ENCODE measurements around the gene FAM83E.

Gene FAM83E

GRCh38 chr19:48617146-48617937 is 2.5 kb upstream of the FAM83E start:
- peak overlapping the region; percentile 62 to 86 (median 71) for H3K4me3 ChIP-seq
- H3K27ac ChIP-seq = peak overlapping the region in 16 of 21 experiments; percentile 24 to 96 (median 88)

DNA sequence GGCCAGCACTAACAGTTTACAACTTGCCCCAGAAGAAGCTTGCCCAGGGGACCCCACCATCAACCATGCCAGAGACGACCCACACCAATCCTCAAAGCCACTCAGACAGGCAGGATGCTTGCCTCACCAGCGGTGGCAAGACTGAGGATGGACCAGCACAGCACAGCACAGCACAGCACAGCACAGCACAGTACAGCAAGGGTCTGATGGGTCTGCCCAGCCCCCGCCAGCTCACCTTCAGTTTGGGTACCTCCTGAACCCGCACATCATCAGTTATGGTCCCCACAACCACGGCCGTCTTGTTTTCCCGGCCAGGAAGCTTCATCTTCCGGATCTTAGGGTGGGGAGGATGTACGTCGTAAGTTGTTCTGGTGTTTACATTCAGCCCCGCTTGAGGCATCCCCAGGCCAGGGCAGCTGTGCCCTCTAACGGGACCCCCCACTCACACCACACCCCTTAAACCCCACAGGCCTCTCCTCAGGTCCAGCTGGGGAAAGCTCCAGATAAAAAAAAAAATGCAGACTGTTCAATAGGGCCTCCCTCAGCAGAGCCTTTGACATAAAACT is 1.7 kb upstream of the FAM83E start:
- peak overlapping the region in 10 of 21 experiments; percentile 8 to 96 (median 84) for H3K27ac ChIP-seq
- peak overlapping the region in 3 of 7 experiments; percentile 71 to 86 (median 80) for H3K4me3 ChIP-seq

DNA sequence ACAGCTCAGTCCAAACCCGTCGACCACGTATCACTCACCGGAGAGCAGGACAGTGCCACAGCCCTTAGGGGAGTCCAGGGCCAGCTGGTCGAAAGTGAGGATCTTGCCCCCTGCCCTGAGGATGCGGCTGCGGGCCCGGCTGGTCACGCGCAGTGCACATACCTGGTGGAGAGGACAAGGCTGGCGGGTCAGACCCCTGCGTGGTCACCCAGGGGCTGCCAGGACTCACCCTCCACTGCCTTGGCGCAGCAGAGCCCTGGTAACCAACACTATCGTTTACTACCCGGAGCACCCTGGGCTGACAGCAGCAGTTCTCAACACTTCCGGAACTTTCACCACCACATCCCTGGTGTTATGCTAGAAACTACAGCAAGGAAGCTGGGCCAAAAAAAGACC is 1.2 kb upstream of the FAM83E start:
- H3K27ac ChIP-seq = peak overlapping the region in 10 of 21 experiments; percentile 0 to 96 (median 30)
- peak overlapping the region in 1 of 7 experiments; percentile 2 for H3K4me3 ChIP-seq

GRCh38 chr19:48615231-48616040 is 560 bp upstream of the FAM83E start:
- H3K4me3 ChIP-seq = no peak overlapping the region
- H3K27ac ChIP-seq = peak overlapping the region in 11 of 21 experiments; percentile 0 to 96 (median 46)

DNA sequence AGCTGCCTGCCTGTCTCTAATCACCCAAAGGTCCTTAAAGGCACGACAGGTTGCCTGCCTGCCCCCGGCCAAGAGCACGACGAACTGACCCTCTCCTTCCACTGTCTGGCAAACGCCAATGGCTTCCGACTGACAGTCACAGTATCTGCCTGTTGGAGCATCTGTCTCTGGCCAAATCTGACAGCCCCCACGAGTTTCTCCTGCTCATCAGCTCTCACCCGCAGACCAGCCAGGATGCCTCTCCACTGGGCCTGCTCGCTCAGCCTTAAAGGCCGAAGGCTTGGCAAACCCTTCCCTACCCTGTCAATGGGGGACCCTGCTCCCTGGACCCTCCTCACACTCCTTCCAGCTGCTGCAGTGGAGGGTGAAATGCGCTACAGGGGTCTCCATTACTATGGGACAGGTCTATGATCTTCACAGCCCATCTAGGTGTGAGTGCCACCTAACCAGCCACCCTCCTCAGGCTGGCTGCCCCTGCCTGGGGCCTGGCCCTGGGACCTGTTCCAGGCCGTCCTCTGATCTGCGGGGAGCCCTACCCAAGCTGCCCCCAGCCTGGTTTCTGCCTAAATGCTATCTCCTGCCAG is 932 bp downstream of the FAM83E start:
- Histone ChIP-seq H3K27ac (peak overlapping the region in 12 of 21 experiments; percentile 27 to 76 (median 50)), H3K4me3 (no peak overlapping the region)

GRCh38 chr19:48613024-48613851 is 1.6 kb downstream of the FAM83E start:
- Histone ChIP-seq H3K4me3 (no peak overlapping the region), H3K27ac (peak overlapping the region in 1 of 21 experiments; percentile 12)

DNA sequence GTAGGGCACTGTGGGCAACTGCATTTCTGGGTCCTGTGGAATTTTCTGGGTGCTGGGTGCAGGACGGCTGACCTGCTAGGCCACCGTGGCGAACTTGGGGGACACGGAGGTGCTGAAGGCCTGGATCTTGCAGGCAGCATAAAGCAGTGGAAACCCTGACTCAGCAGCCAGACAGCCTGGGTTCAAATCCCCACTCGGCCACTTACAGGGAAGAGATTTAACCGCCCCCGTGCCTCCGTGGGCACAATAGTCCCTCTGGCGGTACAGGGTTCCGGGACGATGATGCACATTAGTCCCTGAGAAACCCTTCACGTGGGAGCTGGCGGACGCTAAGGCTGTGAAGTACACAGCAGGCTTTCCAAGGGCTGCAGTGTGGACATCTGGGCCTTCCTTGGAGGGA is 3.0 kb downstream of the FAM83E start:
- Histone ChIP-seq H3K4me3 (no peak overlapping the region), H3K27ac (no peak overlapping the region)

DNA sequence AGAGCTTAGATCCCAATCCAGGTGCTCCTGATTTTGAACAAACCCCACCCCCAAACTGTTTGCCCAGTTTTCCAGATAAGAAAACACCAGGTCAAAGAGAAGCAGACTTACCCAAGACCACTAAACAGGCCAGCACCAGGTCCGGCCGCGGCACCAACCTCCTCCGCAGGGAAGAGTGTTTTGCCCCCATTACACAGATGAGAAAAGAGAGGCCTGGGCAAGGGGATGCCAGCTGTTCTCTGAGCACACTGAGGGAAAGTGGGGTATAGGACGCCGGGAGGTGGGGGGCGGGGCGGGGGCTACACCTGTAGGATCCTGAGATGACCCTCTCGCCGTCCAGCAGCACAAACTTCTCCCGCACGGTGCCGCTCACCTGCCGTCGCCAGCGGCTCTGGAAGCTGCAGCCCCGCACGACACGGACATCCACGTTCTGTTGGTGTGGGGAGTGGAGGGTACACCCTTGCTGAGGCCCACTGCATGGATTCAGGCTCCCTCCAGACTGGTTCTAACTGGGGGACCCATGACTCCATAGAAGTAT is 5.2 kb downstream of the FAM83E start:
- H3K27ac ChIP-seq = no peak overlapping the region
- H3K4me3 ChIP-seq = no peak overlapping the region

GRCh38 chr19:48608798-48609263 is 6.0 kb downstream of the FAM83E start:
- H3K27ac ChIP-seq = no peak overlapping the region
- H3K4me3 ChIP-seq = no peak overlapping the region

DNA sequence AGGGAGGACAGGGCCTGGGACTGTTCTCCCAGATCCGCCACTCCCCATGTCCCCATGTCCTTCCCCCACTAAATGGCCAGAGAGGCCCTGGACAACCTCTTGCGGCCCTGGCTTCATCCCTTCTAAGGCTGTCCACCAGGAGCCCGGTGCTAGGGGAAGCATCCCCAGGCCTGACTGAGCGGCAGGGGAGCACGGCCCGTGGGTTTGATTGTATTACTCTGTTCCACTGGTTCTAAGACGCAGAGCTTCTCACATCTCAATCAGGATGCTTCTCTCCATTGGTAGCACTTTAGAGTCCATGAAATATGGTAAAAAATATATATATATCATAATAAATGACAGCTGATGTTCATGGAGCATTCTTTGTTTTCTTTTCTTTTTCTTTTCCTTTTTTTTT is 7.5 kb downstream of the FAM83E start:
- no peak overlapping the region for H3K4me3 ChIP-seq

GRCh38 chr19:48606463-48607358 is 8.2 kb downstream of the FAM83E start, which contains the start of gene SPACA4:
Gene SPACA4, plus strand, starts transcription at chr19:48606742. Its CDS starts 237 bp downstream, at chr19:48606979.
- no peak within 1 kb of the TSS for H3K4me3 ChIP-seq
- H3K27ac ChIP-seq = no peak within 1 kb of the TSS

More for the DNA sequence above, 7.5 kb downstream of the FAM83E start:
- no peak overlapping the region for H3K27ac ChIP-seq

GRCh38 chr19:48603850-48604249 is 11.0 kb downstream of the FAM83E start:
- no peak overlapping the region for H3K27ac ChIP-seq
- no peak overlapping the region for H3K4me3 ChIP-seq

DNA sequence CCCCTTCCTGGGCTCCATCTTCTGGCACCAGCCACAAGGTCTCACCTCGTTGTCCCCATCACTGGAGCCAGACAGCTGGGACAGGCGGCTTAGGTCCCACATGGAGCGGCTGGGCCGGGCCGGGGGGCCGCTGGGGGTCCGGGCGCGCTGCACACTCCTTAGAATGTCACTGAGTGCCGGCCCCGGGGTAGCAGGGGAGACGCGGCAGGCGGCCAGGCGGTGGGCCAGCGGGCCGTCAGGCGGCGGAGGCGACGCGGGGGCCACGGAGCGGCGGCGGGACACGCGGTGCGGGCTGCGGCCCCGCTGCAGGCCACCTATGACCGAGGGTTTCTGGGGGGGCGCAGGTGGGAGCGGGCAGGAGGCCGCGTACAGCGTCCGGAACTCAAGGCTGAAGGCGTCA is 11.4 kb downstream of the FAM83E start:
- Histone ChIP-seq H3K27ac (no peak overlapping the region), H3K4me3 (no peak overlapping the region)

DNA sequence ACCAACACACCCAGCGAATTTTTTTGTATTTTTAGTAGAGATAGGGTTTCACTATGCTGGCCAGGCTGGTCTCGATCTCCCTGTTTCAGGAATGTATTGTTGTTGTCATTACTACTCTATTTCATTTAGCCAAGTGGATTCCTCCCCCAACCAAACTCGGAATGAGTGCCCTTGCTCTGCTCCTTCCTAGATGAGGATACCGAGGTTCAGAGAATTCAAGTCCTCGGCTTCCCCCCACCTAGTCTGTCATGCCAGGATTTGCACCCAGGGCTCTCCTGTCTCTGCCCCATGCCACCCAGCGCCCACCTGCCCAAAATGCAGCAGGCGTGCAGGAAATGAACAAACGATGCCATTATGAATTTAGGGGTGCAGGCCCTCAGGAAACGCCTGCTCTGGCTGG is 11.9 kb downstream of the FAM83E start:
- Histone ChIP-seq H3K4me3 (no peak overlapping the region), H3K27ac (no peak overlapping the region)

DNA sequence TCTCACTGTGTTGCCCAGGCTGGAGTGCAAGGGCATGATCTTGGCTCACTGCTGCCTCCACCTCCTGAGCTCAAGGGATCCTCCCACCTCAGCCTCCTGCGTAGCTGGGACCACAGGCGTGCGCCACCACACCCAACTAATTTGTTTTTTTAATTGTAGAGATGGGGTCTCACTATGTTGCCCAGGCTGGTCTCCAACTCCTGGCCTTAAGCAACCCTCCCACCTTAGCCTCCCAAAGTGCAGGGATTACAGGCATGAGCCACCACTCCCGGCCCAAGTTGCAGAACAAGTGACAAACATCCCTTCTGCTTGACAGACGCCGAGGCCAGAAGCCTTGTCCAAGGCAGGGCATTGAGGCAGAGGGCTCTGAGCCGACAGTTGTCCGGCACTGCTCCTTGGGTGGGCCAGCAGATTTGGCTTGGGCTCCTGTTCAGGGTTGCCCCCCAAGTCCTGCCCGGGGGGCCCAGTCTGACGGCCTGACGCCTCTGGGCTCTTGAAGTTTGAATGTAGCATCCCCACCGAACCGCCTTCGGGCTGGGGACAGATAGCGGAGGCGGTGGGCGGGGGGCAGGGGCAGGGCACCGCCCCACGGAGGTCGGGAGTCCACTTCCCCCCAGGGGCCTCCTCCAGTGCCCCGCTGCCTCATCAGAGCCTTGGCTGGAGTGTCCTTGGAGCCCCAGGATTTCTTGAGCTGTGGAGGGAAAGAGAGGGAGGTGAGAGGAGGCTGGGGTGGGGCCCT is 14.0 kb downstream of the FAM83E start:
- no peak overlapping the region for H3K4me3 ChIP-seq
- H3K27ac ChIP-seq = no peak overlapping the region

GRCh38 chr19:48598996-48599700 is 15.7 kb downstream of the FAM83E start:
- Histone ChIP-seq H3K27ac (no peak overlapping the region), H3K4me3 (no peak overlapping the region)

All from skin epidermis (tissue), 12 donors.